Measurements from ENCODE around the gene SORCS3. TPM values are rescaled to one million over a fixed set of nuclear protein-coding genes. Genes with fewer than 3 reads are reported as not detected.

Gene SORCS3
- polyA plus RNA-seq, 1 donor from 2014 or later, result 9.8 TPM

GRCh38 chr10:104897696-104898095, 256.6 kb downstream of the SORCS3 start:
- no peak overlapping the region for H2AFZ ChIP-seq (ENCODE audit: low read depth, low read length)
- H3F3A ChIP-seq (ENCODE audit: insufficient read depth, low read length, poor library complexity, severe bottlenecking), result no peaks in the 10 kb centered on the region
- no peak overlapping the region for H3K4me2 ChIP-seq (ENCODE audit: low read length)
- no peaks in the 10 kb centered on the region for H3K79me2 ChIP-seq (replicated peaks; ENCODE audit: insufficient read depth, low read length)
- H4K20me1 ChIP-seq (ENCODE audit: insufficient read depth), result no peaks in the 10 kb centered on the region
- no peaks in the 10 kb centered on the region for H3K9me3 ChIP-seq (ENCODE audit: low read length)
- no peak overlapping the region for H3K27ac ChIP-seq (ENCODE audit: low read length)
- no peaks in the 10 kb centered on the region for H3K27me3 ChIP-seq (ENCODE audit: insufficient read depth, low read depth, low read length)
- H3K36me3 ChIP-seq (ENCODE audit: insufficient read depth, low read length), result no peaks in the 10 kb centered on the region
- no peak overlapping the region for H3K4me3 ChIP-seq (ENCODE audit: low read length)
- TF ChIP-seq POLR2AphosphoS5 (IDR thresholded peaks at IDR 0.05), result no peak
- TF ChIP-seq MXI1 (conservative IDR thresholded peaks at IDR 0.05; ENCODE audit: poor library complexity, severe bottlenecking), result no peak
- TF ChIP-seq TAF1 (IDR thresholded peaks at IDR 0.05; ENCODE audit: low read depth), result no peak
- TF ChIP-seq EP300 (conservative IDR thresholded peaks at IDR 0.05; ENCODE audit: poor library complexity, severe bottlenecking), result no peak
- TF ChIP-seq SMC3 (conservative IDR thresholded peaks at IDR 0.05; ENCODE audit: poor library complexity), result no peak
- no peak for TF ChIP-seq RAD21 (conservative IDR thresholded peaks at IDR 0.05)
- no peak for TF ChIP-seq EZH2 (IDR thresholded peaks at IDR 0.05; ENCODE audit: borderline replicate concordance, insufficient read depth, low read length, poor library complexity, severe bottlenecking)
- no peak for TF ChIP-seq CTCF (IDR thresholded peaks at IDR 0.05; ENCODE audit: poor library complexity, severe bottlenecking)
- no peak for TF ChIP-seq REST (IDR thresholded peaks at IDR 0.05; ENCODE audit: borderline replicate concordance)
- H3K9ac ChIP-seq (ENCODE audit: low read length), result no peak overlapping the region
- no peaks in the 10 kb centered on the region for H3K9me2 ChIP-seq (ENCODE audit: insufficient read depth, low read length)

DNA sequence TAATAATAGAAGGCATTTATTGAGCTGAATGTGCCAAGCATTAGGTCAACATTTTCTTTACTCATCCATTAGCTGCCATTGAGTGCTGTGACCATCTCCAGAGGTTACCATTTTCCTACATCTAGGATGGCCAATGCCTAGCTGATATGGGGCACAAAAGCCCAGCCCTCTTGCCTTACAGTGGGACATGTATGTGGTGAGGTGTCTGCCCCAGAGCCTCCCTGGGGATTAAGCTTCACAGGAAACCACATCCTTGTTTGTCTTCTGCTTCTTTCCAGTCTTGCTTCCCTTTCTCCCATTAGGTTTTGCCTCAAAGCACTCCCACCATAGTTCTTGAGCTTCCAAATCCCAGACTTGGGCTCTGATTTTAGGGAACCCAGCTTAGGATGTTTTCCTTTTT, 258.7 kb downstream of the SORCS3 start:
- no peaks in the 10 kb centered on the region for H3K9me3 ChIP-seq (ENCODE audit: low read length)
- no peak overlapping the region for H3K9ac ChIP-seq (ENCODE audit: low read length)
- H3K36me3 ChIP-seq (ENCODE audit: insufficient read depth, low read length), result no peaks in the 10 kb centered on the region
- no peaks in the 10 kb centered on the region for H3K27me3 ChIP-seq (ENCODE audit: insufficient read depth, low read depth, low read length)
- no peaks in the 10 kb centered on the region for H4K20me1 ChIP-seq (ENCODE audit: insufficient read depth)
- no peak overlapping the region for H3K4me3 ChIP-seq (ENCODE audit: low read length)
- H3K79me2 ChIP-seq (replicated peaks; ENCODE audit: insufficient read depth, low read length), result no peaks in the 10 kb centered on the region
- no peak overlapping the region for H2AFZ ChIP-seq (ENCODE audit: low read depth, low read length)
- TF ChIP-seq CTCF (IDR thresholded peaks at IDR 0.05; ENCODE audit: poor library complexity, severe bottlenecking) (no peak), RAD21 (conservative IDR thresholded peaks at IDR 0.05) (no peak), POLR2AphosphoS5 (IDR thresholded peaks at IDR 0.05) (no peak), TAF1 (IDR thresholded peaks at IDR 0.05; ENCODE audit: low read depth) (no peak), EP300 (conservative IDR thresholded peaks at IDR 0.05; ENCODE audit: poor library complexity, severe bottlenecking) (no peak), MXI1 (conservative IDR thresholded peaks at IDR 0.05; ENCODE audit: poor library complexity, severe bottlenecking) (no peak), SMC3 (conservative IDR thresholded peaks at IDR 0.05; ENCODE audit: poor library complexity) (no peak), REST (IDR thresholded peaks at IDR 0.05; ENCODE audit: borderline replicate concordance) (no peak), EZH2 (IDR thresholded peaks at IDR 0.05; ENCODE audit: borderline replicate concordance, insufficient read depth, low read length, poor library complexity, severe bottlenecking) (no peak)
- H3K4me2 ChIP-seq (ENCODE audit: low read length), result no peak overlapping the region
- no peaks in the 10 kb centered on the region for H3K9me2 ChIP-seq (ENCODE audit: insufficient read depth, low read length)
- H3K27ac ChIP-seq (ENCODE audit: low read length), result no peak overlapping the region
- no peaks in the 10 kb centered on the region for H3F3A ChIP-seq (ENCODE audit: insufficient read depth, low read length, poor library complexity, severe bottlenecking)
